ENCODE results near the gene TIMP2.

The TIMP2 gene

GRCh38 chr17:78855561-78856165, 69.5 kb downstream of the TIMP2 start:
- H3K9me2 ChIP-seq (replicated peaks; ENCODE audit: control insufficient read depth, low read length): no peaks in the 10 kb centered on the region
- H3K36me3 ChIP-seq (ENCODE audit: control insufficient read depth, low read length): no peaks in the 10 kb centered on the region
- no peak overlapping the region for H3K27ac ChIP-seq (ENCODE audit: low read depth, low read length)
- H3F3A ChIP-seq (ENCODE audit: control insufficient read depth, insufficient read depth): no peaks in the 10 kb centered on the region
- no peak for TF ChIP-seq EZH2phosphoT487 (IDR thresholded peaks at IDR 0.05; ENCODE audit: borderline replicate concordance, low read length)
- no peaks in the 10 kb centered on the region for H3K27me3 ChIP-seq (ENCODE audit: control insufficient read depth, low read length)
- H3K4me1 ChIP-seq (ENCODE audit: control insufficient read depth, low read length): no peaks in the 10 kb centered on the region
- no peak overlapping the region for H3K4me2 ChIP-seq (ENCODE audit: low read length)
- no peaks in the 10 kb centered on the region for H3K9me3 ChIP-seq (ENCODE audit: control insufficient read depth, insufficient read depth, low read length)
- no peaks in the 10 kb centered on the region for H3K79me2 ChIP-seq (ENCODE audit: control insufficient read depth, low read length)
- H3K4me3 ChIP-seq (ENCODE audit: low read length): no peak overlapping the region
- no peaks in the 10 kb centered on the region for H4K20me1 ChIP-seq (ENCODE audit: control insufficient read depth, insufficient read depth, low read depth, low read length)

DNA sequence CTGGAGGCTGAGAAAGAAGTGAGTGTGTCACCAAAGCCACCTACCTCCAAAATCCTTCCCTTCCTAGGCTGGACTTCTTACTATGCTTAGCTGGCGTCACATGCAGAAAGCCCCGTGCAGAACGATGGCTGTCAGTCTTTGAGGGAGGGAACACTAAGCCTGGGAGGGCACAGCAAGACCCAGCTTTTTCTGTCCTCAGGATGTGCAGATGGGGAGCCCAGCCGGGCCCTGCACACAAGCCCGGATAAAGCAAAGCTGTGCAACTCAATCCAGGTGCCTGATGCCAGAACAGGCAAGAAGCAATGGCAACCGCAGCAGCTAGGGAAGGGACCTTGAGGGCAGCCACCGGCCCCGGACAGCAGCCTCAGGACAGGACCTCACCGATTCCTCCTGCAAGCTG, 70.7 kb downstream of the TIMP2 start:
- H3K27ac ChIP-seq (ENCODE audit: low read depth, low read length): no peak overlapping the region
- no peak for TF ChIP-seq CTCF (IDR thresholded peaks at IDR 0.05; ENCODE audit: low read depth, low read length, poor library complexity, severe bottlenecking)
- no peak for TF ChIP-seq EZH2phosphoT487 (IDR thresholded peaks at IDR 0.05; ENCODE audit: borderline replicate concordance, low read length)

DNA sequence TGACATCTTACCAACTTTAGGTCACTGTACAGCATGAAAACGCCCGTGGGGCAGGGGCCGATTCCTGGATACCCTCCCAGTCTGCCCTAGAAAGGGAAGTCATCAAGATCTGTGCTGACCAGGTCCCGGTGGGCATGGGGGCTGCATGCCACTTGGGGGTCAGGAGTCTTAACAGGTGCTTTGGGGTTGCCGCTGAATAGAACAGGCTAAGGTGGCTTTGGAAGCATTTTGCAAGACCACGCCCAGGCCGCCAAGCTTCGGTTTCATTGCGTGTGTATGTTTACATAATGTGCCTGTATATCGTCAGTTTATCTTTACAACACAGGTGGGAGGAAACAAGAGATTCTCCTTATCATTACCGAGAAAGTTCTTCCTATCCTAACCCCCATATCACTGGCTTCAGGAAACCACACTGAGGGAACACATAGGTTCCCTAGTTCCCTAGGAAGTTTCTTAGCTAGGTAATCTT, 71.2 kb downstream of the TIMP2 start:
- TF ChIP-seq EZH2phosphoT487 (IDR thresholded peaks at IDR 0.05; ENCODE audit: borderline replicate concordance, low read length) (no peak), CTCF (IDR thresholded peaks at IDR 0.05; ENCODE audit: low read depth, low read length, poor library complexity, severe bottlenecking) (no peak)
- H3K4me3 ChIP-seq (ENCODE audit: low read length): no peak overlapping the region
- no peak overlapping the region for H3K4me2 ChIP-seq (ENCODE audit: low read length)
- H4K20me1 ChIP-seq (ENCODE audit: control insufficient read depth, insufficient read depth, low read depth, low read length): no peaks in the 10 kb centered on the region
- no peaks in the 10 kb centered on the region for H3K9me2 ChIP-seq (replicated peaks; ENCODE audit: control insufficient read depth, low read length)
- H3F3A ChIP-seq (ENCODE audit: control insufficient read depth, insufficient read depth): no peaks in the 10 kb centered on the region
- no peaks in the 10 kb centered on the region for H3K4me1 ChIP-seq (ENCODE audit: control insufficient read depth, low read length)
- H3K27ac ChIP-seq (ENCODE audit: low read depth, low read length): no peak overlapping the region
- no peaks in the 10 kb centered on the region for H3K36me3 ChIP-seq (ENCODE audit: control insufficient read depth, low read length)
- no peaks in the 10 kb centered on the region for H3K27me3 ChIP-seq (ENCODE audit: control insufficient read depth, low read length)
- no peaks in the 10 kb centered on the region for H3K79me2 ChIP-seq (ENCODE audit: control insufficient read depth, low read length)
- no peaks in the 10 kb centered on the region for H3K9me3 ChIP-seq (ENCODE audit: control insufficient read depth, insufficient read depth, low read length)

More for the DNA sequence above, 70.7 kb downstream of the TIMP2 start:
- H3K4me1 ChIP-seq (ENCODE audit: control insufficient read depth, low read length): no peaks in the 10 kb centered on the region
- H4K20me1 ChIP-seq (ENCODE audit: control insufficient read depth, insufficient read depth, low read depth, low read length): no peaks in the 10 kb centered on the region
- H3K36me3 ChIP-seq (ENCODE audit: control insufficient read depth, low read length): no peaks in the 10 kb centered on the region
- no peaks in the 10 kb centered on the region for H3K9me2 ChIP-seq (replicated peaks; ENCODE audit: control insufficient read depth, low read length)
- H3K9me3 ChIP-seq (ENCODE audit: control insufficient read depth, insufficient read depth, low read length): no peaks in the 10 kb centered on the region
- H3K4me3 ChIP-seq (ENCODE audit: low read length): no peak overlapping the region
- H3F3A ChIP-seq (ENCODE audit: control insufficient read depth, insufficient read depth): no peaks in the 10 kb centered on the region
- no peaks in the 10 kb centered on the region for H3K27me3 ChIP-seq (ENCODE audit: control insufficient read depth, low read length)
- no peak overlapping the region for H3K4me2 ChIP-seq (ENCODE audit: low read length)
- H3K79me2 ChIP-seq (ENCODE audit: control insufficient read depth, low read length): no peaks in the 10 kb centered on the region

- Histone ChIP-seq H3K4me1 (ENCODE audit: control insufficient read depth, low read length) (no peaks in the 10 kb centered on the region), H3K36me3 (ENCODE audit: control insufficient read depth, low read length) (no peaks in the 10 kb centered on the region), H3K4me3 (ENCODE audit: low read length) (no peak overlapping the region), H4K20me1 (ENCODE audit: control insufficient read depth, insufficient read depth, low read depth, low read length) (no peaks in the 10 kb centered on the region), H3K4me2 (ENCODE audit: low read length) (no peak overlapping the region), H3K9me3 (ENCODE audit: control insufficient read depth, insufficient read depth, low read length) (no peaks in the 10 kb centered on the region), H3K27ac (ENCODE audit: low read depth, low read length) (no peak overlapping the region), H3K27me3 (ENCODE audit: control insufficient read depth, low read length) (no peaks in the 10 kb centered on the region), H3F3A (ENCODE audit: control insufficient read depth, insufficient read depth) (no peaks in the 10 kb centered on the region), H3K79me2 (ENCODE audit: control insufficient read depth, low read length) (no peaks in the 10 kb centered on the region), H3K9me2 (replicated peaks; ENCODE audit: control insufficient read depth, low read length) (no peaks in the 10 kb centered on the region)
- TF ChIP-seq EZH2phosphoT487 (IDR thresholded peaks at IDR 0.05; ENCODE audit: borderline replicate concordance, low read length) (no peak), CTCF (IDR thresholded peaks at IDR 0.05; ENCODE audit: low read depth, low read length, poor library complexity, severe bottlenecking) (no peak)
These were observed 72.5 kb downstream of the TIMP2 start for GRCh38 chr17:78852709-78853121.

All from DOHH2 (cell line).